ENCODE results near the gene PGM5. TPM values are rescaled to one million over a fixed set of nuclear protein-coding genes. Genes with fewer than 3 reads are reported as not detected.

Gene PGM5
- total RNA-seq, 1 donor from 2014 or later, result 0.26 TPM

- DNase-seq (ENCODE audit: low read depth, low spot score), result no peak
Observed at GRCh38 chr9:68536876-68537615, 180.6 kb downstream of the PGM5 start.

GRCh38 chr9:68537616-68537880, 181.1 kb downstream of the PGM5 start:
- no peak for DNase-seq (ENCODE audit: low read depth, low spot score)

- no peak for DNase-seq (ENCODE audit: low read depth, low spot score)
Observed at GRCh38 chr9:68538200-68538599, 181.8 kb downstream of the PGM5 start.

GRCh38 chr9:68540712-68541535, 184.5 kb downstream of the PGM5 start, which contains the start of gene TMEM252:
TMEM252 (minus strand) TSS chr9:68540883; CDS start chr9:68540814, 69 bp downstream.
- DNase-seq (ENCODE audit: low read depth, low spot score), result no peak

GRCh38 chr9:68541568-68541967, 185.2 kb downstream of the PGM5 start:
- no peak for DNase-seq (ENCODE audit: low read depth, low spot score)

GRCh38 chr9:68545033-68545705, 188.8 kb downstream of the PGM5 start:
- DNase-seq (ENCODE audit: low read depth, low spot score), result no peak

- no peak for DNase-seq (ENCODE audit: low read depth, low spot score)
Observed at GRCh38 chr9:68546596-68547390, 190.4 kb downstream of the PGM5 start.

GRCh38 chr9:68547417-68547816, 191.0 kb downstream of the PGM5 start:
- no peak for DNase-seq (ENCODE audit: low read depth, low spot score)

GRCh38 chr9:68548241-68548640, 191.8 kb downstream of the PGM5 start:
- no peak for DNase-seq (ENCODE audit: low read depth, low spot score)

- DNase-seq (ENCODE audit: low read depth, low spot score), result no peak
Observed at GRCh38 chr9:68551191-68551590, 194.8 kb downstream of the PGM5 start.

GRCh38 chr9:68552700-68553476, 196.5 kb downstream of the PGM5 start:
- no peak for DNase-seq (ENCODE audit: low read depth, low spot score)

- no peak for DNase-seq (ENCODE audit: low read depth, low spot score)
Observed at GRCh38 chr9:68555437-68556150, 199.2 kb downstream of the PGM5 start.

- DNase-seq (ENCODE audit: low read depth, low spot score), result no peak
Observed at GRCh38 chr9:68558545-68558944, 202.1 kb downstream of the PGM5 start.

GRCh38 chr9:68560071-68560844, 203.8 kb downstream of the PGM5 start:
- DNase-seq (ENCODE audit: low read depth, low spot score), result no peak

- DNase-seq (ENCODE audit: low read depth, low spot score), result no peak
Observed at GRCh38 chr9:68562461-68562860, 206.1 kb downstream of the PGM5 start.

GRCh38 chr9:68567565-68567964, 211.2 kb downstream of the PGM5 start:
- DNase-seq (ENCODE audit: low read depth, low spot score), result no peak

- DNase-seq (ENCODE audit: low read depth, low spot score), result no peak
Observed at GRCh38 chr9:68574150-68574549, 217.7 kb downstream of the PGM5 start.

GRCh38 chr9:68575817-68576216, 219.4 kb downstream of the PGM5 start:
- no peak for DNase-seq (ENCODE audit: low read depth, low spot score)

Data from pulmonary artery endothelial cell (primary cell).